Mesendoderm (in vitro differentiated cells): ENCODE results near the gene PRKCB.

Experiments used
- DNase-seq: peaks from one replicate; pipeline ENCODE4 v3.0.0; 2013
- H2AK5ac ChIP-seq: 2 replicates; pipeline ENCODE4 v1.6.1; 2013; ENCODE audit warnings: low read length, inconsistent platforms
- H2BK120ac ChIP-seq: 2 replicates; pipeline ENCODE4 v1.6.1; 2013; ENCODE audit warnings: low read depth, mild to moderate bottlenecking, low read length, moderate library complexity, mixed read lengths
- H2BK15ac ChIP-seq: replicated peaks from 2 replicates; pipeline ENCODE4 v1.6.1; 2013; ENCODE audit warnings: low read depth, mild to moderate bottlenecking, moderate library complexity
- H2BK5ac ChIP-seq: 2 replicates; pipeline ENCODE4 v1.6.1; 2013; ENCODE audit warnings: low read length, inconsistent platforms
- H3K18ac ChIP-seq: 2 replicates; pipeline ENCODE4 v1.6.1; 2013; ENCODE audit warnings: mild to moderate bottlenecking, low read length, mixed read lengths
- H3K23ac ChIP-seq: one replicate; pipeline ENCODE4 v1.6.1; 2013; ENCODE audit warnings: low read length
- H3K27ac ChIP-seq: 2 replicates; pipeline ENCODE4 v1.5.1; 2013; ENCODE audit warnings: low read depth, mild to moderate bottlenecking, inconsistent platforms, low read length, moderate library complexity
- H3K27me3 ChIP-seq: 2 replicates; pipeline ENCODE4 v1.6.1; 2013; ENCODE audit warnings: low read length, control low read depth, mild to moderate bottlenecking, inconsistent platforms; ENCODE audit not compliant: insufficient read depth, poor library complexity
- H3K36me3 ChIP-seq: 2 replicates; pipeline ENCODE4 v1.6.1; 2013; ENCODE audit warnings: low read length, inconsistent platforms; ENCODE audit not compliant: control insufficient read depth, insufficient read depth
- H3K4ac ChIP-seq: one replicate; pipeline ENCODE4 v1.6.1; 2013; ENCODE audit warnings: low read depth, mild to moderate bottlenecking, low read length, moderate library complexity
- H3K4me1 ChIP-seq: 2 replicates; pipeline ENCODE4 v1.6.1; 2013; ENCODE audit warnings: low read depth, low read length, inconsistent platforms; ENCODE audit not compliant: control insufficient read depth
- H3K4me2 ChIP-seq: 2 replicates; pipeline ENCODE4 v1.6.1; 2013; ENCODE audit warnings: low read length
- H3K4me3 ChIP-seq: 2 replicates; pipeline ENCODE4 v1.5.1; 2013; ENCODE audit warnings: mild to moderate bottlenecking, low read length
- H3K56ac ChIP-seq: one replicate; pipeline ENCODE4 v1.6.1; 2013; ENCODE audit warnings: low read length
- H3K79me1 ChIP-seq: 2 replicates; pipeline ENCODE4 v1.6.1; 2013; ENCODE audit warnings: low read length, inconsistent platforms
- H3K79me2 ChIP-seq: 2 replicates; pipeline ENCODE4 v1.6.1; 2013; ENCODE audit warnings: mild to moderate bottlenecking, low read length; ENCODE audit not compliant: control insufficient read depth, insufficient read depth
- H3K9ac ChIP-seq: 2 replicates; pipeline ENCODE4 v1.6.1; 2013; ENCODE audit warnings: low read length, inconsistent platforms
- H4K5ac ChIP-seq: one replicate; pipeline ENCODE4 v1.6.1; 2013; ENCODE audit warnings: low read length
- H4K8ac ChIP-seq: one replicate; pipeline ENCODE4 v1.6.1; 2013; ENCODE audit warnings: low read depth, mild to moderate bottlenecking, control low read depth, low read length, moderate library complexity
- WGBS: extraction: QIAGEN DNeasy Blood & Tissue Kit; methylation state at CpG from one replicate; pipeline ENCODE4 v1.1.7; 2013; ENCODE audit warnings: low lambda C conversion rate, missing lambda C conversion rate; ENCODE audit not compliant: insufficient coverage; ENCODE audit errors: extremely low coverage; 5-methylcytosine and 5-hydroxymethylcytosine counted together

The PRKCB gene

DNA sequence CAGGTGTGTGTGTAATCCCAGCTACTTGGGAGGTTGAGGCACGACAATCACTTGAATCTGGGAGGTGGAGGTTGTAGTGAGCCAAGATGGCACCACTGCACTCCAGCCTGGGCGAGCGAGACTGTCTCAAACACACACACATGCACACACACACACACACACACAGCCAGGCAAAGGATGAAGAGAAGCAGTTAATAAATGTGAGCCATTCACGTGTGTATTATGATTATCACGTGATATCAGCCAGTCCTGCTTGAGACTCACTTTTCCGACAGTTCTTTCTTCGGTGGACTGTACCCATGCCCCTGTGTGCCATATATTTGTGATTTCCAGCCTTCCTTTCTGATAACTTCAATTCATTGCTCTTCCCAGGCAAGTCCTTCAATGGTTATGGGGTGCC is 119.3 kb downstream of the PRKCB start:
- DNase-seq, result no peak
- no peak overlapping the region for H3K27ac ChIP-seq
- no peak overlapping the region for H2BK120ac ChIP-seq
- H3K18ac ChIP-seq, result no peak overlapping the region
- no peaks in the 10 kb centered on the region for H3K27me3 ChIP-seq
- H4K8ac ChIP-seq, result no peak overlapping the region
- WGBS, result no CpG with 5 or more reads among the region's 7 CpGs
- H3K79me2 ChIP-seq, result no peaks in the 10 kb centered on the region
- peaks cover 4% of the 10 kb centered on the region for H3K4me1 ChIP-seq
- no peak overlapping the region for H3K23ac ChIP-seq
- H3K4me3 ChIP-seq, result no peak overlapping the region
- no peak overlapping the region for H3K4me2 ChIP-seq
- H2BK5ac ChIP-seq, result no peak overlapping the region
- no peak overlapping the region for H3K9ac ChIP-seq
- no peaks in the 10 kb centered on the region for H3K36me3 ChIP-seq
- no peak overlapping the region for H3K56ac ChIP-seq
- no peaks in the 10 kb centered on the region for H3K79me1 ChIP-seq
- no peak overlapping the region for H2BK15ac ChIP-seq
- no peak overlapping the region for H3K4ac ChIP-seq
- no peak overlapping the region for H2AK5ac ChIP-seq
- no peak overlapping the region for H4K5ac ChIP-seq

DNA sequence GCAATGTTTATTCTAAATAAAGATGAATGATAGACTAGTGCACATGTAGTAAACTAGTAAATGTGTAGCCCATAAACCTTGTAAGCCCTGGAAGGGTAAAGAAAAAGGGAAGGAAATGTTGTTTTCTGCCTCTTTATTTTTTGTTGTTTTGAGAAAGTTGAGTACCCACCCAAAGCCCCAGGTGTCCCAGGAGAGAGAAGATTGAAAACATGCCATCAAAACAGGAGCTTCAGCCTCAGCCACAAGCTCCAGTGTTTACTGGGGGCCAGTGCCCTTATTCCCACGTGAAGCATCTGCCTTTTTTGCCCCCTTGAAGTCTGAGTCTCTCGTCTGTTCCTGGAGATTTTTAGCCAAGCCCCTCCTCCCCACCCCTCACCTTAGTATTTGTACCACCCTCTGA is 121.5 kb downstream of the PRKCB start:
- no peak overlapping the region for H2BK15ac ChIP-seq
- peaks cover 2% of the 10 kb centered on the region for H3K4me1 ChIP-seq
- H3K36me3 ChIP-seq, result no peaks in the 10 kb centered on the region
- H3K9ac ChIP-seq, result no peak overlapping the region
- no peak overlapping the region for H3K4me2 ChIP-seq
- no peak overlapping the region for H3K27ac ChIP-seq
- no peak overlapping the region for H3K18ac ChIP-seq
- no peak for DNase-seq
- H3K79me1 ChIP-seq, result no peaks in the 10 kb centered on the region
- no peak overlapping the region for H2BK120ac ChIP-seq
- no CpG with 5 or more reads among the region's 2 CpGs for WGBS
- no peak overlapping the region for H3K4me3 ChIP-seq
- no peak overlapping the region for H4K5ac ChIP-seq
- H3K4ac ChIP-seq, result no peak overlapping the region
- no peak overlapping the region for H4K8ac ChIP-seq
- H2BK5ac ChIP-seq, result no peak overlapping the region
- no peak overlapping the region for H3K23ac ChIP-seq
- H3K79me2 ChIP-seq, result no peaks in the 10 kb centered on the region
- no peaks in the 10 kb centered on the region for H3K27me3 ChIP-seq
- no peak overlapping the region for H3K56ac ChIP-seq
- H2AK5ac ChIP-seq, result no peak overlapping the region

DNA sequence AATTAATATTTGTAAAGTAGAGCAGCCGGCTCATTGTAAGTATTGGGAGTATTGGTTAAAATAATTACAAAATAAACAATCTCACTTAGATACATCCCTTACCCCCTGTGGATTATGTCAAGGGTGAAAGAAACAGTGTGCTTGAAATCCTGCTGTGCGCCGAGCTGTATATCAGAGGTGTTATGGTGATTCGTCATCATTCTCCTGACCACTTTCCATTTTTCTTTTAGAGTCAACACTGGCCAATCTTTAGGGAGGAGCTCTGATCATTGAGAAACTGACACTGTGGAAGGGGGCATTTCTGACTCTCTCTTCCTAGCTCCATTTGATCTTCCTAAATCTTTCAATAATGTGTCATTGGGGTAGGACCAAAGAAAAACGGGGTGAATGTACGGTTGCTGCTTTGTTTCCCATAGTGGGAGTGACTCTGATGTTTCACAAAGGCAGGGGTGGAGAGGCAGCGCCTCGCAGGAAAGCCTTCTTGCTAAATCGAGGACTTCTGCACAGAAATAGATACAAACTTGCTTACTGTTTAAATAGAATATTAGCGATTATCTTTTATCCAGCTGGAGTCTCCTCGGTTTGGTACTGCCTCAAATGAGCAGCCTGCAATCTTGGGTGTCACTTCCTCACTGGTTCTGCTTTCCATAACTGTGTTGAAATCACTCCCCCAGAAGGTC is 123.4 kb downstream of the PRKCB start:
- Histone ChIP-seq H3K56ac (no peak overlapping the region), H2BK120ac (no peak overlapping the region), H2BK15ac (no peak overlapping the region), H3K4me3 (no peak overlapping the region), H3K79me1 (no peaks in the 10 kb centered on the region), H2BK5ac (no peak overlapping the region), H3K4me2 (no peak overlapping the region), H3K23ac (no peak overlapping the region), H3K27ac (no peak overlapping the region), H3K18ac (no peak overlapping the region), H2AK5ac (no peak overlapping the region), H3K36me3 (no peaks in the 10 kb centered on the region), H3K9ac (no peak overlapping the region), H3K4ac (no peak overlapping the region), H3K4me1 (no peaks in the 10 kb centered on the region), H4K5ac (no peak overlapping the region), H3K79me2 (no peaks in the 10 kb centered on the region), H3K27me3 (no peaks in the 10 kb centered on the region), H4K8ac (no peak overlapping the region)
- no peak for DNase-seq
- no CpG with 5 or more reads among the region's 11 CpGs for WGBS

DNA sequence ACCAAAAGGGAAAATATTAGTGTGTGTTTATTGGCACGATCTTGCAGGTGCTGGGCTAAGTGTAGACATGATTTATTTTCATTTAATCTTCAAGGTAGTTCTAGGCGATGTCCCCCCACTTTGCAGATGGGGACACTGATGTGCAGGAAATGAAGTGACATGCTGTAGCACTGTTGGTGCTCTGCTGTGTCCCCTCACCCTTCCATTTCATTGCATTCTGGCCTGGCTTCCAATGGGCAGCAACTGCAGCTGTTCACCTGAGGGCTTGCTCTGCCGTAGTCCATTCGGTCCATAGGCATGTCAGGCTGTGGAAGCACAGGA is 123.9 kb downstream of the PRKCB start:
- H3K79me2 ChIP-seq, result no peaks in the 10 kb centered on the region
- H2BK15ac ChIP-seq, result no peak overlapping the region
- H3K56ac ChIP-seq, result no peak overlapping the region
- no CpG with 5 or more reads among the region's 4 CpGs for WGBS
- H3K9ac ChIP-seq, result no peak overlapping the region
- DNase-seq, result no peak
- no peaks in the 10 kb centered on the region for H3K36me3 ChIP-seq
- no peaks in the 10 kb centered on the region for H3K4me1 ChIP-seq
- no peak overlapping the region for H3K23ac ChIP-seq
- H3K27me3 ChIP-seq, result no peaks in the 10 kb centered on the region
- H3K27ac ChIP-seq, result no peak overlapping the region
- H4K8ac ChIP-seq, result no peak overlapping the region
- no peaks in the 10 kb centered on the region for H3K79me1 ChIP-seq
- no peak overlapping the region for H2BK120ac ChIP-seq
- H3K18ac ChIP-seq, result no peak overlapping the region
- H3K4me3 ChIP-seq, result no peak overlapping the region
- no peak overlapping the region for H2AK5ac ChIP-seq
- H3K4me2 ChIP-seq, result no peak overlapping the region
- no peak overlapping the region for H3K4ac ChIP-seq
- H4K5ac ChIP-seq, result no peak overlapping the region
- no peak overlapping the region for H2BK5ac ChIP-seq

DNA sequence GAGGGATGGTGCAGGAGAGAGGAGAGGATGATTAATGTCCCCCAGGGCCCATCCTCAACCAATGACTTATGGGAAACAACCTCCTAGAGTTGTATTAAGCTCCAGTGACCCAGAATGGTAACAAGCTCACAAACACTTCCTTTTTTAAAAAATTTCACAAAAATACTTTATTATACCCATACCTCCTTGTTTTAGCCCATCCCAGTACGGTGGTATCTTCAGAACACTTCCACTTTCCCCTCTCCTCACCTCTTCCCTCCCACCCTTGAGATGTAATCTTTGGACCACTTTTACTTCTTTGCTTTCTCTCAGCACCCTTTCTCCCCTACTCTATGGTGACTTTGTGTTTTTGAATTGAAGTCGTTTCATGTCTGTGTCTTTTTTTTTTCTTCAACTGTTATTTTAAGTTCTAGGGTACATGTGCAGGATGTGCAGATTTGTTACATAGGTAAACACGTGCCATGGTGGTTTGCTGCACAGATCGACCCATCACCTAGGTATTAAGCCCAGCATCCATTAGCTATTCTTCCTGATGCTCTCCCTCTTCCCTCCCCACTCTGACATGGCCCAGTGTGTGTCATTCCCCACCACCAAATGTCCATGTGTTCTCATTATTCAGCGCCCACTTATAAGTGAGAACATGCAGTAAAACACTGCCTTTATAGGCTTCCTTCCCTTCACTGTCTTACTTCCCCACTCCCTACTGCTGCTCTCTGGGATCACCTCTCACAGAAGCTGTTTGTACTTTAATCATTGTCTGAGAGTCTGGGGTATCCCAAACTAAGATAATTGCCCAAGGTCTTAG is 124.5 kb downstream of the PRKCB start:
- Histone ChIP-seq H2BK5ac (no peak overlapping the region), H2AK5ac (no peak overlapping the region), H3K23ac (no peak overlapping the region), H3K27me3 (no peaks in the 10 kb centered on the region), H4K8ac (no peak overlapping the region), H3K18ac (no peak overlapping the region), H3K4me1 (no peaks in the 10 kb centered on the region), H3K79me2 (no peaks in the 10 kb centered on the region), H4K5ac (no peak overlapping the region), H3K56ac (no peak overlapping the region), H3K36me3 (no peaks in the 10 kb centered on the region), H2BK15ac (no peak overlapping the region), H3K79me1 (no peaks in the 10 kb centered on the region), H3K4me3 (no peak overlapping the region), H3K4ac (no peak overlapping the region), H3K27ac (no peak overlapping the region), H3K9ac (no peak overlapping the region), H2BK120ac (no peak overlapping the region), H3K4me2 (no peak overlapping the region)
- WGBS, result no CpG with 5 or more reads among the region's 5 CpGs
- no peak for DNase-seq
